ENCODE data around the gene ADGRV1.

The ADGRV1 gene

GRCh38 chr5:91145333-91145620 lies 586.7 kb downstream of the ADGRV1 start:
- no peak for DNase-seq

GRCh38 chr5:91146230-91146629 lies 587.6 kb downstream of the ADGRV1 start:
- no peak for DNase-seq

GRCh38 chr5:91146905-91147600 lies 588.5 kb downstream of the ADGRV1 start:
- no peak for DNase-seq

- no peak for DNase-seq
These were observed 591.6 kb downstream of the ADGRV1 start for GRCh38 chr5:91150234-91150633.

GRCh38 chr5:91150636-91151035 lies 592.0 kb downstream of the ADGRV1 start:
- DNase-seq = no peak

GRCh38 chr5:91151947-91152346 lies 593.4 kb downstream of the ADGRV1 start:
- no peak for DNase-seq

- no peak for DNase-seq
These were observed 595.7 kb downstream of the ADGRV1 start for GRCh38 chr5:91154338-91154737.

- DNase-seq = no peak
These were observed 596.7 kb downstream of the ADGRV1 start for GRCh38 chr5:91155274-91155673.

GRCh38 chr5:91156242-91156641 lies 597.6 kb downstream of the ADGRV1 start:
- no peak for DNase-seq

- DNase-seq = no peak
These were observed 599.4 kb downstream of the ADGRV1 start for GRCh38 chr5:91158011-91158410.

- DNase-seq = no peak
These were observed 601.0 kb downstream of the ADGRV1 start for GRCh38 chr5:91159647-91160046.

GRCh38 chr5:91160714-91161285 lies 602.2 kb downstream of the ADGRV1 start:
- DNase-seq = no peak

- DNase-seq = peak; percentile 50
These were observed 604.2 kb downstream of the ADGRV1 start for GRCh38 chr5:91162534-91163381.

GRCh38 chr5:91164424-91164823 lies 605.8 kb downstream of the ADGRV1 start:
- no peak for DNase-seq

GRCh38 chr5:91166059-91166807 lies 607.6 kb downstream of the ADGRV1 start:
- no peak for DNase-seq

GRCh38 chr5:91168859-91169258 lies 610.3 kb downstream of the ADGRV1 start:
- DNase-seq = no peak

GRCh38 chr5:91170266-91170665 lies 611.7 kb downstream of the ADGRV1 start:
- DNase-seq = no peak

GRCh38 chr5:91171322-91171721 lies 612.7 kb downstream of the ADGRV1 start:
- DNase-seq = no peak

- no peak for DNase-seq
These were observed 615.8 kb downstream of the ADGRV1 start for GRCh38 chr5:91174396-91174795.

GRCh38 chr5:91175708-91176107 lies 617.1 kb downstream of the ADGRV1 start:
- DNase-seq = no peak

- DNase-seq = no peak
These were observed 617.9 kb downstream of the ADGRV1 start for GRCh38 chr5:91176288-91177016.

GRCh38 chr5:91177085-91177484 lies 618.5 kb downstream of the ADGRV1 start:
- DNase-seq = no peak

- DNase-seq = no peak
These were observed 619.0 kb downstream of the ADGRV1 start for GRCh38 chr5:91177639-91178038.
